ENCODE data around the gene IER2. TPM values are rescaled to one million over a fixed set of nuclear protein-coding genes. Genes with fewer than 3 reads are reported as not detected.
A peak's percentile ranks its signal among the peaks of the same experiment; 100 is the strongest.

Gene IER2
- total RNA-seq, 1 donor from 2014 or later: 17.3 TPM

- intact Hi-C loops (cut with micrococcal nuclease): no loop called here
These were observed 504 bp upstream of the IER2 start for GRCh38 chr19:13149628-13150186.

GRCh38 chr19:13150931-13151604, 857 bp downstream of the IER2 start:
- peak overlapping the region; percentile 91 for H3K4me3 ChIP-seq
- peaks cover 68% of the 10 kb centered on the region for H3K4me1 ChIP-seq
- H3K36me3 ChIP-seq: peaks cover 11% of the 10 kb centered on the region
- H3K9me3 ChIP-seq (replicated peaks): no peaks in the 10 kb centered on the region
- peak overlapping the region; percentile 99 for H3K27ac ChIP-seq (replicated peaks)
- TF ChIP-seq, protein P1, sequence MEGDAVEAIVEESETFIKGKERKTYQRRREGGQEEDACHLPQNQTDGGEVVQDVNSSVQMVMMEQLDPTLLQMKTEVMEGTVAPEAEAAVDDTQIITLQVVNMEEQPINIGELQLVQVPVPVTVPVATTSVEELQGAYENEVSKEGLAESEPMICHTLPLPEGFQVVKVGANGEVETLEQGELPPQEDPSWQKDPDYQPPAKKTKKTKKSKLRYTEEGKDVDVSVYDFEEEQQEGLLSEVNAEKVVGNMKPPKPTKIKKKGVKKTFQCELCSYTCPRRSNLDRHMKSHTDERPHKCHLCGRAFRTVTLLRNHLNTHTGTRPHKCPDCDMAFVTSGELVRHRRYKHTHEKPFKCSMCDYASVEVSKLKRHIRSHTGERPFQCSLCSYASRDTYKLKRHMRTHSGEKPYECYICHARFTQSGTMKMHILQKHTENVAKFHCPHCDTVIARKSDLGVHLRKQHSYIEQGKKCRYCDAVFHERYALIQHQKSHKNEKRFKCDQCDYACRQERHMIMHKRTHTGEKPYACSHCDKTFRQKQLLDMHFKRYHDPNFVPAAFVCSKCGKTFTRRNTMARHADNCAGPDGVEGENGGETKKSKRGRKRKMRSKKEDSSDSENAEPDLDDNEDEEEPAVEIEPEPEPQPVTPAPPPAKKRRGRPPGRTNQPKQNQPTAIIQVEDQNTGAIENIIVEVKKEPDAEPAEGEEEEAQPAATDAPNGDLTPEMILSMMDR (IDR thresholded peaks at IDR 0.05; ENCODE audit: borderline replicate concordance): no peak
- intact Hi-C loops (cut with micrococcal nuclease): no loop called here
- no peaks in the 10 kb centered on the region for H3K27me3 ChIP-seq (ENCODE audit: low read depth)
- DNase-seq: peak; percentile 47

More at GRCh38 chr19:13149628-13150186, 504 bp upstream of the IER2 start:
- Histone ChIP-seq H3K27ac (replicated peaks) (peak overlapping the region; percentile 99), H3K4me1 (peaks cover 55% of the 10 kb centered on the region), H3K36me3 (peaks cover 22% of the 10 kb centered on the region), H3K27me3 (ENCODE audit: low read depth) (no peaks in the 10 kb centered on the region), H3K9me3 (replicated peaks) (no peaks in the 10 kb centered on the region), H3K4me3 (peak overlapping the region; percentile 91)
- TF ChIP-seq, protein P1 (IDR thresholded peaks at IDR 0.05; ENCODE audit: borderline replicate concordance): no peak
- peak; percentile 44 for DNase-seq

GRCh38 chr19:13151605-13152355, 1.6 kb downstream of the IER2 start:
- peak overlapping the region; percentile 91 for H3K4me3 ChIP-seq
- H3K27ac ChIP-seq (replicated peaks): peak overlapping the region; percentile 99
- H3K27me3 ChIP-seq (ENCODE audit: low read depth): no peaks in the 10 kb centered on the region
- intact Hi-C loops (cut with micrococcal nuclease): no loop called here
- H3K36me3 ChIP-seq: peaks cover 7% of the 10 kb centered on the region
- DNase-seq: peak; percentile 98
- H3K9me3 ChIP-seq (replicated peaks): no peaks in the 10 kb centered on the region
- peaks cover 75% of the 10 kb centered on the region for H3K4me1 ChIP-seq
- TF ChIP-seq, protein P1 (IDR thresholded peaks at IDR 0.05; ENCODE audit: borderline replicate concordance): peak; percentile 16

GRCh38 chr19:13152356-13152973, 2.3 kb downstream of the IER2 start:
- DNase-seq: no peak
- Histone ChIP-seq H3K36me3 (peaks cover 7% of the 10 kb centered on the region), H3K4me3 (peak overlapping the region; percentile 91), H3K9me3 (replicated peaks) (no peaks in the 10 kb centered on the region), H3K4me1 (peaks cover 80% of the 10 kb centered on the region), H3K27me3 (ENCODE audit: low read depth) (no peaks in the 10 kb centered on the region), H3K27ac (replicated peaks) (peak overlapping the region; percentile 99)
- intact Hi-C loops (cut with micrococcal nuclease): no loop called here
- TF ChIP-seq, protein P1 (IDR thresholded peaks at IDR 0.05; ENCODE audit: borderline replicate concordance): no peak

DNA sequence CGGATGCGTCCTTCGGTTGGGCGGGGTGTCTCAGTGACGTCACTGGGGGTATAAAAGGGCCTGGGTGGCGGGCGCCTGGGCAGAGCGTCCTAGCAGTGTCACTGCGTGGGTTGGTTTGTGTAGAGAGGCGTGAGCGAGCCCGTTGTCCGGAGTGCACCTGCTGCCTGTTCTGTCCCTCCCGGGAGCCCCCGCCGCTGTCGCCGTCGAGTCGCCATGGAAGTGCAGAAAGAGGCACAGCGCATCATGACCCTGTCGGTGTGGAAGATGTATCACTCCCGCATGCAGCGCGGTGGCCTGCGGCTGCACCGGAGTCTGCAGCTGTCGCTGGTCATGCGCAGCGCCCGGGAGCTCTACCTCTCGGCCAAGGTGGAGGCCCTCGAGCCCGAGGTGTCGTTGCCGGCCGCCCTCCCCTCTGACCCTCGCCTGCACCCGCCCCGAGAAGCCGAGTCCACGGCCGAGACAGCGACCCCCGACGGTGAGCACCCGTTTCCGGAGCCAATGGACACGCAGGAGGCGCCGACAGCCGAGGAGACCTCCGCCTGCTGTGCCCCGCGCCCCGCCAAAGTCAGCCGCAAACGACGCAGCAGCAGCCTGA, 2.9 kb downstream of the IER2 start:
- peaks cover 79% of the 10 kb centered on the region for H3K4me1 ChIP-seq
- intact Hi-C loops (cut with micrococcal nuclease): no loop called here
- H3K4me3 ChIP-seq: peak overlapping the region; percentile 91
- DNase-seq: peak; percentile 94
- TF ChIP-seq, protein P1 (IDR thresholded peaks at IDR 0.05; ENCODE audit: borderline replicate concordance): peak; percentile 30
- no peaks in the 10 kb centered on the region for H3K27me3 ChIP-seq (ENCODE audit: low read depth)
- no peaks in the 10 kb centered on the region for H3K9me3 ChIP-seq (replicated peaks)
- peak overlapping the region; percentile 99 for H3K27ac ChIP-seq (replicated peaks)
- H3K36me3 ChIP-seq: peaks cover 7% of the 10 kb centered on the region

Measured in left ventricle myocardium inferior (tissue), 1 donor.